HFFc6 (cell line): Measurements from ENCODE around the gene RBM34. TPM values are rescaled to one million over a fixed set of nuclear protein-coding genes. Genes with fewer than 3 reads are reported as not detected.

ENCODE experiments used
- DNase-seq: peaks from one replicate; pipeline ENCODE4 v3.0.0-alpha.2; 2018
- H3K27ac Mint-ChIP-seq: 2 replicates; pipeline ENCODE4 v1.8.0; 2020; ENCODE audit warnings: mild to moderate bottlenecking, mixed read lengths
- H3K27me3 Mint-ChIP-seq: 2 replicates; pipeline ENCODE4 v1.8.0; 2021; ENCODE audit warnings: mild to moderate bottlenecking, moderate library complexity, mixed read lengths; ENCODE audit not compliant: insufficient read depth
- H3K36me3 Mint-ChIP-seq: 2 replicates; pipeline ENCODE4 v1.8.0; 2021; ENCODE audit warnings: low read depth, mixed read lengths
- H3K4me1 Mint-ChIP-seq: 2 replicates; pipeline ENCODE4 v1.8.0; 2020; ENCODE audit warnings: low read depth, mixed read lengths
- H3K4me3 Mint-ChIP-seq: 2 replicates; pipeline ENCODE4 v1.8.0; 2020; ENCODE audit warnings: mild to moderate bottlenecking, moderate library complexity, mixed read lengths
- H3K9me3 Mint-ChIP-seq: 2 replicates; pipeline ENCODE4 v1.8.0; 2020; ENCODE audit warnings: mild to moderate bottlenecking, mixed read lengths
- total RNA-seq, 6 experiments: library from RNA; stranded (reverse); fragmentation: NEBNext Ultra II Directional; extraction: Animal tissue kit (Norgen Biotek cat#: 25700); gene quantifications; 2 replicates in 1 of 6; 3 replicates in 5 of 6; pipeline ENCODE4 v1.2.3, GENCODE V29; 2021
- TF ChIP-seq, protein P1 (sequence below): fragments of 200-600 bp; sonication (generic); IDR thresholded peaks from 2 replicates; pipeline ENCODE4 v1.5.0; 2021; ENCODE audit warnings: antibody characterized with exemption, mild to moderate bottlenecking

Gene RBM34
- total RNA-seq, 6 experiments from 2014 or later: 68.6 to 85.2 (median 75.4) TPM

DNA sequence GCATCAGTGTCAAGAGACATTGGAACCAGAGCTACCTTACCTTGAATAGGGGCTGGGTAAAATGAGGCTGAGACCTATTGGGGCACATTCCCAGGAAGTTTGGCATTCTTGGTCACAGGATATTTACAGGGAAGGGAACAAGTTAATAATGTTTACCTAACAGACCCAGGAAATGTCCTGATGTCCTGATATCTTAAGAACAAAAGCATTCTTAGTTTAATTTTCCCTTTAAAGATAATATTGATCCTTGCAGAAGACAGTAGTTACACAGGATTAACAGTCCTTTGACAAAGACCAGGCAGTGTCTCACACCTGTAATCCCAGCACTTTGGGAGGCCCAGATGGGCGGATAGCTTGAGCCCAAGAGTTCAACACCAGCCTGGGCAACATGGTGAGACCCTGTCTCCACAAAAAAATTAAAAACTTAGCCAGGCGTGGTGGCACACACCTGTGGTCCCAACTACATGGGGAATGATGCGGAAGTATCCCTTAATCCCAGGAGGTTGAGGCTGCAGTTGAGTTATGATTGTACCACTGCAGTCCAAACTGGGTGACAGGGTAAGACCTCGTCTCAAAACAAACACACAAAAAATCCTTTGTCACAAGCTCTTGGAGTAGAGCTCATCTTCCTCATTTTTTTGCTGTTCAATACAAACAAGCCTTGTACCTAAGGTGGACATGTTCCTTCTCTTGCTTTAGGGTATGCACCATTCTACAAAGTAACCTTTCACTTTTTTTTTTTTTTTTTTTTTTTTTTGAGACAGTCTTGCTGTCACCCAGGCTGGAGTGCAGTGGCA, 31.1 kb downstream of the RBM34 start:
- Mint-ChIP-seq H3K36me3 (peaks cover 56% of the 10 kb centered on the region), H3K4me1 (peaks cover 17% of the 10 kb centered on the region), H3K4me3 (no peak overlapping the region), H3K27ac (peak overlapping the region; percentile 98), H3K27me3 (peaks cover 2% of the 10 kb centered on the region), H3K9me3 (no peaks in the 10 kb centered on the region)
- TF ChIP-seq, protein P1, sequence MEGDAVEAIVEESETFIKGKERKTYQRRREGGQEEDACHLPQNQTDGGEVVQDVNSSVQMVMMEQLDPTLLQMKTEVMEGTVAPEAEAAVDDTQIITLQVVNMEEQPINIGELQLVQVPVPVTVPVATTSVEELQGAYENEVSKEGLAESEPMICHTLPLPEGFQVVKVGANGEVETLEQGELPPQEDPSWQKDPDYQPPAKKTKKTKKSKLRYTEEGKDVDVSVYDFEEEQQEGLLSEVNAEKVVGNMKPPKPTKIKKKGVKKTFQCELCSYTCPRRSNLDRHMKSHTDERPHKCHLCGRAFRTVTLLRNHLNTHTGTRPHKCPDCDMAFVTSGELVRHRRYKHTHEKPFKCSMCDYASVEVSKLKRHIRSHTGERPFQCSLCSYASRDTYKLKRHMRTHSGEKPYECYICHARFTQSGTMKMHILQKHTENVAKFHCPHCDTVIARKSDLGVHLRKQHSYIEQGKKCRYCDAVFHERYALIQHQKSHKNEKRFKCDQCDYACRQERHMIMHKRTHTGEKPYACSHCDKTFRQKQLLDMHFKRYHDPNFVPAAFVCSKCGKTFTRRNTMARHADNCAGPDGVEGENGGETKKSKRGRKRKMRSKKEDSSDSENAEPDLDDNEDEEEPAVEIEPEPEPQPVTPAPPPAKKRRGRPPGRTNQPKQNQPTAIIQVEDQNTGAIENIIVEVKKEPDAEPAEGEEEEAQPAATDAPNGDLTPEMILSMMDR: no peak
- no peak for DNase-seq

DNA sequence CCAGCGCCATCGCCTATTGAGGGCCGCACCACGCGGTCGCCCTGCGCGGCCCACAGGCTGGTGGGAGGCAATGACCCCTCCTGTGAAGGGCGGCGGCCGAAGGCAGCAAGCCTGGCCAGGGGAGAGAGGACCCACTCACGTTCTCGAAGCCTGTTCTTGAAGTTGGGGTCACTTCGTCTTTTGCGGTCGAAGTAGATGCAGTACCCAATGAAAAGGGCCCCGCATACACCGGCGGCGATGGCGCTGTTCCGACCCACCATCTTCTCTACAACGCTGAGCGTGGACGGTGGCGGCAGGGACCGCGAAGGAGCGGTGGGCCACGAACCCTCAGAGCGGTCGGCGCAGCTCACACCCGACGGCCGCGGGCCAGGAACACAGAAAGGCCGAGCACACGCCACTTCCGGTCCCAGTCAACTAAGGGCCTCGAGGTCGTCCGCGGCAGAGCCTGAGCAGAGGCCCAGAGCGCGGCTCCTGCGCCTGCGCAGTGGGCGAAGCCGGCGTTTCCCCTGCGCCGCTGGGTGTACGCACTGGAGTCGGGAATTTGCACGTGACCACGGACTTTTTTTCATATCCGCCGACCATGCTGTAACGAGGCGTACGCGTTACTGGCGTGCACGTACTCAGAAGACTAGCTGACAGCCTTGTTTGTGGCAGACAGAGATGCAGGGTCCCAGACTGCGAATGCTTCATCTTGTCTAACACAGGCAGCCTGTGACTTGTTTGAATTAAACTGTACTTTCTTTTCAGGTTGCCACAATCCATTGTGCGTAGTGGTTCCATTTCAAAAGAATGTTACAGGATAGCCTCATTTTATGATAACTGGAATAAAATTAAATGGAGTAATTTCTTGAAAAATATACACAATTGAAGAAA, 32.4 kb downstream of the RBM34 start, which contains the start of gene TOMM20:
TSS of gene TOMM20 (minus strand) at position 382 of the 873 bp plus-strand sequence. CDS start at position 260, 122 bp downstream.
- H3K4me3 Mint-ChIP-seq: peak within 1 kb of the TSS; percentile 98
- TF ChIP-seq, protein P1: peak; percentile 26; the same call in 1 of the 2 replicates
- no peaks in the 10 kb centered on the region for H3K9me3 Mint-ChIP-seq
- peak; percentile 98 for DNase-seq
- peaks cover 54% of the 10 kb centered on the region for H3K36me3 Mint-ChIP-seq
- peaks cover 24% of the 10 kb centered on the region for H3K4me1 Mint-ChIP-seq
- H3K27me3 Mint-ChIP-seq: peaks cover 2% of the 10 kb centered on the region
- peak within 1 kb of the TSS; percentile 98 for H3K27ac Mint-ChIP-seq

DNA sequence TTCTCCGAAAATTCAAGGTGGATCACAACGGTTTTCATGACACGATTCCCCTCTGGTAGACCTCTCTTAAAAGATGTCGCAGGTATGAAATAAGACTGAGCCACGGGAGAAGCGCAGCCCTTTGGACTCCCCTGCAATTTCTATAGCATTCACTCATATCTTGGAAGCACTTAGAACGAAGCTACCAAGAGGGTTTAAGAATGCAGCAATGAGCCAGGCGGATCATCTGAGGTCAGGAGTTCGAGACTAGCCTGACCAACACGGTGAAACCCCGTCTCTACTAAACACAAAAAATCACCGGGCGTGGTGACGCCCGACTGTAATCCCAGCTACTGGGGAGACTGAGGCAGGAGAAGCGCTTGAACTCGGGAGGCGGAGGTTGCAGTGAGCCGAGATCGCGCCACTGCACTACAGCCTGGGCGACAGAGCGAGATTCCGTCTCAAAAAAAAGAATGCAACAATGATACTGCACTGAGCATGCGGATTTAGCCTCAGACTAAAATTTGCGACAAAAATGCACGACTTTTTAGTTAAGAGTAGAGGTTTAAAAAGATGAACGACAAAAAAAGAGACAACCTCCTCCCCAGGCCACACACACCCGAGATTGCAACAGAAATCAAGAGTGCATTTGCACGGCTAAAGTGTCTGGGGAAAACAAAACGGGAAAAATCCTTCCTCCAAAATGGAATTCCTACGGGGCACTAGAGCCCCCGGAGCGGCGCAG, 33.2 kb downstream of the RBM34 start:
- Mint-ChIP-seq H3K4me1 (peaks cover 32% of the 10 kb centered on the region), H3K36me3 (peaks cover 51% of the 10 kb centered on the region), H3K27ac (peak overlapping the region; percentile 98), H3K4me3 (peak overlapping the region; percentile 98), H3K9me3 (no peaks in the 10 kb centered on the region), H3K27me3 (peaks cover 2% of the 10 kb centered on the region)
- DNase-seq: no peak
- TF ChIP-seq, protein P1: no peak

DNA sequence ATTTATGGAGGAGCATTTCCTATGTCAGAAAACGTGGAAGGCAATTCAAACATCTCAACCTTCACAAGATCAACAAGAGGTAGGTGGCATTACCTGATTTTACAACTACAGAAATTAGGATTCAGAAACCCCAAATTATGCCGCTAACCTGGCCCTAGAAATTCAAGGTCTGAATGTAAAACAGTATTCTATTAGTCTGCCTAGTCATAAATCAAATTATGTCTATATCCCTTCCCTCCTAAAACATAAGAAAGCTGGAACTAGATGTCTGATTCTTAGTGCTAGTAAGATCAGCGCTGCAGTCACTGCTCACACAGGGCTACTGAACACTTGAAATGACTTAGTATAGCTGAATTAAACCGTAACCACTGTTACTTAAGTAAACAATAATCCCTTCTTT, 33.8 kb downstream of the RBM34 start:
- TF ChIP-seq, protein P1: no peak
- H3K27me3 Mint-ChIP-seq: peaks cover 2% of the 10 kb centered on the region
- H3K4me1 Mint-ChIP-seq: peaks cover 39% of the 10 kb centered on the region
- peak overlapping the region; percentile 98; the same call in 1 of the 2 replicates for H3K27ac Mint-ChIP-seq
- H3K9me3 Mint-ChIP-seq: no peaks in the 10 kb centered on the region
- no peak for DNase-seq
- peak overlapping the region; percentile 98 for H3K4me3 Mint-ChIP-seq
- peaks cover 46% of the 10 kb centered on the region for H3K36me3 Mint-ChIP-seq

DNA sequence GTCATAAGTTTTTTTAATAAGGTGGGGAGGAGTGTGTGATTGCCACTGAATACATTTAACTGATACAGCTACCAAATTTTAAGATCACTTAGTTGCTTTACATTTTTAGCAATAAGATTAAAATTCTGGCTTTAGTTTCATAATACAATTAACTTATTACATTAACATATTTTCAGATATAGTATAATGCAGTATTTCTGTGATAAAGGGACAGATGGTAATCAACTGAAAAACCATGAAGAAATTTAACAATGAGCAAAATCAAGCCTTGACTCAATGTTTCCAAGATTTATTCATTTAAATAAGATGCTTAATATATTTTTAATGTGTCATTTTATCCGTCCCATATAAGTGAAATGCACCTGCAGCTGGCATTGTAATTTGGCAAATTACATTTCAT, 36.4 kb downstream of the RBM34 start:
- Mint-ChIP-seq H3K9me3 (no peaks in the 10 kb centered on the region), H3K27me3 (peaks cover 2% of the 10 kb centered on the region; the same call in 1 of the 2 replicates), H3K36me3 (peaks cover 47% of the 10 kb centered on the region), H3K27ac (no peak overlapping the region), H3K4me3 (peak overlapping the region; percentile 21; the same call in 1 of the 2 replicates), H3K4me1 (peaks cover 45% of the 10 kb centered on the region)
- DNase-seq: no peak
- TF ChIP-seq, protein P1: no peak
